Eye (tissue), 1 donor: ENCODE results near the gene C17orf78.
"Not testable (repeated sequence)": the region's sequence is repeated elsewhere in the genome, so short reads cannot be mapped to it uniquely, and the experiment has no call there.

Source experiments
- DNase-seq: peaks from one replicate; pipeline ENCODE4 v3.0.0-alpha.2; 2015

C17orf78 gene

DNA sequence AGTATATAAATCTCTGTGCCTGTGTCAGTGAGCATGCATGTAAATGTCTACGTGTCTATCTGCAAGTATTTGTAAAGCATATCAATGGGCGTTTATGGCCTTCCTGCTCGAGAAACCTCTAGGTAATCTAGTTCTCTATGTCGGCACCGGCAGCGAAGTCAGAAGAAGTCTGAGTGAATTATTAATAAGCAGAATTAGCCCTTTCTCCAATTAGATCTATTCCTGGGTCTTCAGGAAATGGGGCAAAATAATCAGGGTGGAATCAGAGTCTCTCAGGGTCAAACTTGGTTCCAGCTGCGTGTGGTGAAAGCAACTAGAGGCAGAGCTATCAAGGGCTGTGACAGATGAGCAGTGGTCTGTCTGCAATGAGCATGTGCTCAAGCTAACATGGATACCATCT, at the start of gene C17orf78:
Gene C17orf78, plus strand, starts transcription at position 280 of the 400 bp plus-strand sequence. Its CDS starts 108 bp downstream, at position 388.
- no peak for DNase-seq

DNA sequence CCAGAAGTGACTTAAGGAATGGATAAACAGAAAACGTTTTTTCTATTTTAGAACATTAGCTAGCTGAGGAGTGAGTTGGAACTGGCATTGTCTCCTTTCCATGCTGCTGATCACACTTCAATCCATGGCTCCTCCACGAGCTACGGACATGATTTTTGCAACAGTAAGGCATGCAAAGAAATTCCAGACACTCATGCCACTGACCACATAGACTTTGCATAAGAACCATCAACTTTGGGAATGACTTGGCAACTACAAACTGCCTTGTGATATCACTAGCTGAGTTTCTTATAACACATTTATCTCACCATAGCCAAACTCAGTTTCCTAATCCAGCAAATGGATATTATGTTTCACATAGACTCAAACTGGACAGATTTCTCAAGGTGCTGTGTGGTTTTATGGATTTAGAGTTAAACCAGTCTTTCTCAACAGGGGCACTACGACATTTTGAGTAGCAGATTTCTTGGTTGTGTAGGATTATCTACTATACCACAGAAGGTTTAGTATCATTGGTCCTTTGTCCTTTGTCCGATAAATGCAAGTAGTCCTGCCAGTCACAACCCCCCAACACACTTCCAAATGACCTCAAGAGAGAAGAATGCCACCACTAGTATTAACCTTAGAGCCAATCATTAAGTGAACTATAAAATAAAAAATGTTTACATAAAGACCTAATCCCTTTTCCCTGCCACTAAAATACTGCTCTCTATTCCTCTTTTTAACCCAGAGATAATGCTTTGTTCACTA, 48.3 kb upstream of the C17orf78 start:
- DNase-seq = no peak

DNA sequence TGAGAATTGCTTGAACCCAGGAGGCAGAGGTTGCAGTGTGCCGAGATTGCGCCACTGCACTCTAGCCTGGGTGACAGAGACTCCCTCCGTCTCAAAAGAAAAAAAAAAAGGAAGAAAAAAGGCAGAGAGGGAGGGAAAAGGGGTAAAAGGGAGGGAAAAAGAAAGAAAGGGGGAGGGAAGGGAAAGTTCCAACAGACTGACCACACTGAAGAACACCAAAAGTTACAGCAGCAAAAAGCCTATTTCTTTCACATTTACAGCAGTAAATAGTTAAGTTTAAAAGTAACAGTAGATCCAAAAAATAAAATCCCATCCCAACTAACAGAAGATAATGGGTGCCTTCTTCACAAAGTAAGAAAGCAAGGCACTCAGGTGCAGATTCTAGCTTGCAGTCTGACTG, 36.9 kb upstream of the C17orf78 start:
- no peak for DNase-seq

DNA sequence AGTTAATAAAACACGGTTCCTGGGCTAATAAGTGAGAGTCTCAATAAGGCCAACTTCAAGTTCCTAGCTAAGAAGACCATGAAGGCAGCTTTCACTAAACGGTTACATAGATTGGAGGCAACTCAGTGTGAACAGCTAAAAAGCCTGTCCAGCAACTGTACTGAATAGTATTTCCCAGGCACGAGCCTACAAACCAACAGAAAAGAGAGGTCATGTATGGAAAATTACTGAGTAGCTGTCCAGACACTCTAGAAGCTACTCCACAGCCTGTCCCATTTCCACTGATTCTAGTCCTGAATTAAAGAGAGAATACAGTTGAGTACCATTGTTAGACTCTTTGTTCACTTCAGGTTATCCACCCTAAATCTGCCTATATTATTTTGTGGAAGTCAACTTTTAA, 36.5 kb upstream of the C17orf78 start:
- no peak for DNase-seq

DNA sequence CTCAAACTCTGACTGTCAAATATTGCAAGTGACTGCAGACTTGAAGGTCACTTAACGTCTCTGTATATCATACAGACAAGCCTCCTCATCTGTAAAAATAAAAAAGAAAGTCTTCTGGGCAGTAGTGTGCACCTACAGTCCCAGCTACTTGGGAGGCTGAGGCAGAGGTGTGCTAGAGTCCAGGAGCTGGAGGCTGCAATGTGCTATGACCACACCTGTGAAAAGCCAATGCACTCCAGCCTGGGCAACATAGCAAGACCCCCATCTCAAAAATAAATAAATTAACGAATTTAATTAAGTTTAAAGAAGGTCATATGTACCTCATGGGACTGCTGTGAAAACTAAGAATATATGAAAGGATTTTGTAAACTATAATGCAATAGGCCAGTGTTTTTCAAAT, 35.0 kb upstream of the C17orf78 start:
- no peak for DNase-seq

DNA sequence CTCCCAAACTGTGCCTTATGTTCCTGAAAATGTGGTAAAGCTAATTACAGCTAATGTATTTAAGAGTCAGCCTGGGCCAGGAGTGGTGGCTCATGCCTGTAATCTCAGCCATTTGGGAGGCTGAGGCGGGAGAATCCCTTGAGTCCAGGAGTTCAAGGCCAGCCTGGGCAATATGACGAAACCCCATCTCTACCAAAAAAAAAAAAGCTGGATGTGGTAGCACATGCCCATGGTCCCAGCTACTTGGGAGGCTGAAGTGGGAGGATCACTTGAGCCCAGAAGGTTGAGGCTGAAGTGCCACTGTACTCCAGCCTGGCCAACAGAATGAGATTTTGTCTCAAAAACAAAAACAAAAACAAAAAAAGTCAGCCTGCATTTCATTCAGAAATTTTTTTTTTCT, 33.2 kb upstream of the C17orf78 start:
- DNase-seq = no peak

DNA sequence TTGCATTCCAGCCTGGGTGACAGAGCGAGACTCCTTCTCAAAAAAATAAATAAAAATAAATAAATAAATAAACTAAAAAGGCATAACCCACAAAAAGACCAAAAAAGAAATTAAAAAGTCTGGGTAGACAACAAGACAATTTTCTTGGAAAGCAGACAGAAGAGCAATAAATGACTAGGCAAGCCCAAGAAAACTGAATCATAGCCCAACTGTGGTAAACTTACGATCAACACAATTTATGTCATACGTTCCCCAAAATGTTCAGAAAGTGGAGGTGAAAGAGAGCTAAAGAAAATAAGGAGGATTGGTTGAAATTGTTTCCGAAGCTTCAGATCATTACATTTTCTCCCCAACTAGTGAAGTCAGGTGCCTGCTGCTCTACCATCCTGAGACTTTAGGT, 31.3 kb upstream of the C17orf78 start:
- no peak for DNase-seq

DNA sequence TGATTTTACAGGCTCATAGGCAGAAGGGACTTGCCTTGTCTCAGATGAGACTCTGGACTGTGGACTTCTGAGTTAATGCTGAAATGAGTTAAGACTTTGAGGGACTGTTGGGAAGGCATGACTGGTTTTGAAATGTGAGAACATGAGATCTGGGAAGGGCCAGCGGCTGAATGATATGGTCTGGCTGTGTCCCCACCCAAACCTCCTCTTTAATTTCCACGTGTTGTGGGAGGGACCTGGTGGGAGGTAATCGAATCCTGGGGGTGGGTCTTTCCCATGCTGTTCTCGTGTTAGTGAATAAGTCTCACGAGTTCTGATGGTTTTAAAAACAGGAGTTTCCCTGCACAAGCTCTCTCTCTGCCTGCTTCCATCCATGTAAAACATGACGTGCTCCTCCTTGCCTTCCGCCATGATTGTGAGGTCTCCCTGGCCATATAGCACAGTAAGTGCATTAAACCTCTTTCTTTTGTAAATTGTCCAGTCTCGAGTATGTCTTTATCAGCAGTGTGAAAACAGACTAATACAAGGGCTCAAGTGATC, 28.9 kb upstream of the C17orf78 start:
- not testable (repeated sequence) for DNase-seq

DNA sequence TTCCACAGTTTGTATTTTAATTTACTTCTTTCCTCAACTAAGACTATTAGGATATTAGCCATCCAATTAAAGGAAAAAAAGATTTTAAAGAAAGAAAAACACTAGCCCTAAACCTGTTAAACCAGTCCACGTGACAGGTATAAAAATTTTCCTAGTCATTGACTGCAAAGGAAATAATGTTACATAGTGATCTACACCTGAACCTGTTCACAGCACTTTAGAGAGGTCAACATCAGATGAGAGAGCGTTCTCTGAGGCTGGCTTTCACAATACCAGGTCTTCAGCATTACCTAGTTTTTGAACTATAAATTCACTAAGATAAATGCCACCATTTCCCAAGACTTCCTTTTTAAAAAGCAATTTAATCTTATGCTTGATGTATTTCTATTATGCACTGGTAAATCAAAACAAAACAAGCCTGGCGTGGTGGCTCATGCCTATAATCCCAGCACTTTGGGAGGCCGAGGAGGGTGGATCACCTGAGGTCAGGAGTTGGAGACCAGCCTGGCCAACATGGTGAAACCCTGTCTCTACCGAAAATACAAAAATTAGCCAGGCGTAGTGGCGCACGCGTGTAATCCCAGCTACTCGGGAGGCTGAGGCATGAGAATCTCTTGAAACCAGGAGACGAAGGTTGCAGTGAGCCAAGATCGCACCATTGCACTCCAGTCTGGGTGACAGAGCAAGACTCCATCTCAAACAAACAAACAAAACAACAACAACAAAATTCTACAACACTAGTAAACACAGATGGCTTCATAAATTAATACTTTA, 18.8 kb upstream of the C17orf78 start:
- DNase-seq = not testable (repeated sequence)

DNA sequence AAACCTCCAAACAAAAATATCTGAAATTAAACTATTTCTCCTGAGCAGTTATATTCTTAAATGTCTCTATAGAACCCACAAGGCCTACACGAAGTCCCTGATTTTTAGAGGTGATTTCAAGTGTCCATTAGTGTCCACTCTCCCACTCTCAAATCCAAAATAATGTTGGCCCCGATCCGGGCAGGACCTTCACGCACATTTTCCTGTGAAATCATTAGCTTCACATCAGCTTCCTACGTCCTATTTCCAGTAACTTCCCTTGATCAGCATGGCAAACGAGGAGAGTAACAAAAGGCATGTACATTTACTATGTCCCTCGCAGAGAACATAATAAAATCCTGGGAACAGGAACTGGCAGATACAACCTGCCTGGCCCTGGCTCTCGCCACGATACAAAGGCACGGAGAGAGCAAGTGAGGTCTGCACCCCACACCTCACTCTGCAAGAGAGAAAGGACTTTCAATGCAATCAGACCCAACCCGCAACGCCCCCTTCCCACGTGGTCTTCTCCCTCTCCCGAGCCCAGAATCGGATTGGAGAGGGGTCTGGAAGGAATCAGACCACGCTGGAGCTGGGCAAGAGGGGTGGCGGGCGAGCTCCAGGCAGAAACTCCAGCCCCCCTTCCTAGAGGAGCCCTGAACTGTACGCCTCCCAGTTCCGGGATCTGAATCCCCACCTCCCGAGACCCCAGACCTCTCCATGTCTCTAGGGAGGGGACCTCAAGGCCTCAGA, 17.5 kb upstream of the C17orf78 start:
- DNase-seq = peak; percentile 92

DNA sequence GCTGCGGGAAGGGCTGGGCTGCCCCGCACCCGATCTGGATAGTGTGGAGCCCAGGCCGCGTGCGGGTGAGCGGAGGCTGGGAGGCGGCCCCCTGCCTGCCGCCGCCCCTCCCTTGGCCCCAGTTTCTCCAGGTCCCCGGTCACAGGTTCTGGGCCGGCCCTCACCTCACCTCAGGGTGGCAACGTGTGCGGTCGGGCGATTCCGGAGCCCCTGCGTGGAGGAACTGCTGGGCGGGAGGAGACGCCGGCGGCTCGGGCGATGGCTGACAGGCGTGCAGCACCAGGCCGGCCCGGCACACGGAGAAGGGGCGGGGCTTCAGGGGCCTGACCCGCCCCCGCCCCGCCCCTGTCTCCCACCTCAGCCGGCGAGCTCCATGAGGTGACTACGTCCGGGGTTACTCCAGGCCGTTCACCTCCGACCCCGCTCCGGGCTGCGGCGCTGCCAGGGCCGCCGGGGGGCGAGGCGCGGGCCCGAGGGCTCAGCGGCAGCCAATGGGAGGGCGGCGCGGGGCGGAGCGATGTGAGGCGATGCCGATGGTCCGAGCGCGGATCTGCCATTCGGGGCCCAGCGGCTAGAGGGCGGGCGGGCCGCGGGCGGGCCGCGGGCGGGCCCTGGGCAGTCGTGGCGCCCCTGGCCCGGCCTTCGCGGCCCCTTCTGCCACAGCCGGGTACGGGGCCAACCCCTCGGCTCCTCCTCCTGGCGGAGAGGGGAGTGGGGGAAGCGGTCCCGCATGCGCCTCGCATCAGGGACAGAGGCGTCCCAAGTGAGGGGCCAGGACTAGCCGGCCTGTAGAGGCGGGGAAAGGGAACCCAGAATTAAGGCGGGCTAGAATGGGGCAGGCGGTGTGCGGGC, 16.7 kb upstream of the C17orf78 start:
- peak; percentile 97 for DNase-seq

DNA sequence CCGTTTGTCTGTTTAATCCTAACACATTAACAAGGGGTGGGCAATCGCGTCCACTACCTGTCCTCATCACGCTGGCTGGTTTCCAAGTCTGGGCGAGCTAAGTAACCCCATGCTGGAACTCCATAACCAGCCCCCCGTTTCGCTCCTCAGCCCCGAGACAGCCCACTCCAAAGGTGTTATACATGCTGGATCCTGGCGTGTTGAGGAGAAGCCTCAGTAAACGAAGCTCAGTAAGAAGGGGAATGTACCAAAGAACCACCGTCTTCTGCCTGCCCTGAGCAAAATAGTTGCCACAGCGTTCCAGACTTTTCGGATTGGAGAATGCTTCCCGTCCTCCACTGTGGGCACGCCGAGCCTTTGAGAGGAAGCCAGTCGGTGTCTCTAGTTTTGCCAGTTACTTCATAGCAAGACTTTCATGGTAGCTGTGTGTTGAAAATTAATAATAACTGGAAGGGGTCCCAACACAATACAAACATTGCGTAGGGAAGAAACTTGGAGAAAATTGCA, 16.1 kb upstream of the C17orf78 start:
- no peak for DNase-seq

DNA sequence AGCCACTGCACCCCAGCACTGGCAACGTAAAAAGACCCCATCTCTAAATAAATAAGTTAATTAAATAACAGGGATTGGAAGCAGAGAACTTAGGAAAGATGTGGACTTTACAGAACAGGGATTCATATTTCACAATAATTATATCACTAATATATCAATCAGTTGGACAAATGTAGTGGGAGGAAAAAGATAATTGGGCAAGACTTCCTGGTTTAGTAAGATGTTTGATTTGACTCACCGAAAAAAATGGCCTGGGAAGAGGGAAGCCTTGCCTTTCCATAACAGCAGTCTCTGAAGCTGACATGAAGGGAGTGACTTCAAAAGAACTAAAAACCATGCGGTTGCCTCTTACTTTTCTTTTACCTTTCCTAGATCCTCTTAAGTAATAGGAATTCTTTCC, 15.2 kb upstream of the C17orf78 start:
- no peak for DNase-seq

DNA sequence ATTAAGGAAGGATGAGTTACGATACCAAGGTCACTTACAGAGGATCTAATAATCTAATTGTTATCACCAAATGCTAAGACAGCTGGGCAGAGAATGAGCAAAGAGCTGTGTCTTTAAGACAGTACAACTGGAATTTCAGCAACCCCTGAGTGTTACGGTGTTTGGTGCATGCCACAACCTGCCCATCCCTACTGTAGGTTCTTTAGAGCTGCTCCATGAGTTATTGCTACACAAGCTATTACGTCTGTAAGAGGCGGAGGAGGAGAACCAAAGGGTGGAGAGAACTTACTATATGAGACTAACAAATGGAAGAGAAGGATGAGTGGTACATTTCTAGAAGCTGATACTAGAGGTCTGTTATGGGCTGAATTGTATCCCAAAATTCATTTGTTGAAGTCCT, 14.2 kb upstream of the C17orf78 start:
- DNase-seq = peak; percentile 14

DNA sequence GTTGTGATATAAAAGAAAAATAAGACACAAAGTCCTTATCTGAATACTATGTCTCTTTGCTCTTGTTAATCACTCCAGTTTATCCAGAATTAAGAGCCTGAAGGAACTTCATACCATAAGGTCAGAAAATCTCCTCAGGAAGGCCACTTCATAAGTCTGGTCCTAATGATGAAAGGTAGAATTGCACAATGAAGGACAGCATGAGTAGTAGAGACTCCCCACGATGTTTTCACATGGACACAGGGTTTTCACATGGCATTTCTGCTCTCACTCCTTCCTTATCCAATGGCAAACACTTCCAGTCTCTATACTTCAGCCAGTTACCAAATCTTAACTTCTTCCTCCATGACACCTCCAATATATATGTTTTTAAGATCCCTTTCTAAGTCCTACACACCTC, 10.2 kb upstream of the C17orf78 start:
- DNase-seq = no peak

DNA sequence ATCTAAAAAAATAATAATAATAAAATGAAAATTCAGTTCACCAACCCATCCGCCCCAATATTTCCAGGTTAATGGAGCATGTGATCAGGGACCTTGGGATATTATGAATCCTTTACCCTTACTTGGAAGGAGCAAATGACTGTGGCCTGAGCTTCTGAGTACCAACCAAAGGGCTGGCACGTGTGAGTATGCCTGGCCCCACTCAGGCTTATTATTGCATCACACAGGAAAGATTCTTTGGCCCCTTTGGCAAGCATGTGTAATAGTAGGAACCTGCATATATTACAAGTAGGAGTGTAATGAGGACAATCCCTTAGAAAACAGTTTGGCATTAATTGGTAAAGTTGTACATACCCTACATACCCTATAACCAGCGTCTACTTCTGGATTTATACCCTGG, 7.2 kb upstream of the C17orf78 start:
- DNase-seq = no peak

DNA sequence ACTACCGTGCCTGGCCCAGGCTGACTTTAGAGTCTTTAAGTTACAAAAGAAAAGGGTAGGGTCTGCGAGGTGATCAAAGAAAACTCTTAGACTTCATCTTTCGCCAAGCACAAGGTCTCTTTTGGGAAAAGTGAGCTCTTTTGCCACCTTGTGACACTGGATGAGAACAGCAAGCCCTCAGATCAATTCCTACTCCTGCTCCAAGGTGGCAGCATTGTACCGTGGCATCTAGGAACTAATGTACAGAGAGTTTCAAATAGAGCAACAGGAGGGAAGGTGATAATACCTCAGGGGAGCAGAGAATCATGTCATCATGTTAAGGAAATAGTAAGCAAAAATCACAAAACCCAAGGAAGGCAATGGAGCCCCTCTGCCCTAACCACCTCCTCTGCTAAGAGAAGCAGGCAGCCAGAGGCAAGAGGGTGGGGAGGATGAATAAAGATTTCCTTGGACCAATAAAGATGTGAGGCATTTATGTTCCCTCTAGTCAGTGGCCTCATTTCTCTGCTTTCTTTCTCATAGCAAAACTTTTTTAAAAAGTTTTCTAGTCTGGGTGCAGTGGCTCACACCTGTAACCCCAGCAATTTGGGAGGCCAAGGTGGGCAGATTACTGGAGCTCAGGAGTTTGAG, 2.1 kb upstream of the C17orf78 start:
- DNase-seq = peak; percentile 91

DNA sequence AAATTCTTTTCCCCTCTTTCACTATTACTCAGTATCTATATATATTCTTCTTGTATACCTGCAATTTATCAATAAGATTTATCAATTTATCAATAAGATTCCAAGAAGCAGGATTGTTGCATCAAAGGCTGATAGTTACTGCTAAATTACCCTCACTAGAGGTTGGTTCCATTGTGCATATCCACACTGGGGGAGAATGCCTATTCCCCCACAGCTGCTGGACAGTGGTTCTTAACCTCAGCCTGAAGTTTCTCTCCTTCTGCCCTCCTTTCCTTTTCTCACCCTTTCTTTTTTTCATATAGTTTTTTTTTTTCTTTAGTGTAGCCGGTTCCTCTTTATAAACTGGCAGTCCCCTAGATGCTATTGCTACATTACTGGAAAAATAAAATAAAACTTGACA, 6.3 kb downstream of the C17orf78 start:
- no peak for DNase-seq

DNA sequence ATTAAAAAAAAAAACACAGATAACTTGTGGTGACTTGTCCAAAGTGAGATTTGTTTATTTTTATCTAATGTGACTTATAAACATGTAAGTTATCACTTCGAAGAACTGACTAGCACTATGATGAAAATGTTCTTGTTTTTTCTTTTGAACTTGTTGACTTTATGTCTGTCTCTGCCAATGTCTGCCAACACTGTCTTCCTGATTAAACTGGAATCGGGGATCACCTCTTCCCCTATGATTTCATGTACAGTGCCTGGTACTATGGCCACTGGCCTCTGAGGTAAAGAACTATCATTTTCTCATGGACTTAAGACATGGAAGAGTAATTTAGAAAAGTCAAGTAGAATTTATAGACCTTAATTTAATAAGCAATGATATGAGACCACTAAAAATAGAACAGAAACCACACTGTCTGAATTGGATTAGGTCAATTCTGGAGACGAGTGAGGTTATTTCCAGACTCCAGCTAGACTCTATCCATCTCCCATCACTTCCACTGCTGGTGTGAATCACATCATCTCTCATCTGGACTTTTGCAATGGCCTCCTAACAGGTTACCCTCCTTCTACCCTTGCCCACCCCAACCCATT, 8.9 kb downstream of the C17orf78 start:
- DNase-seq = no peak

DNA sequence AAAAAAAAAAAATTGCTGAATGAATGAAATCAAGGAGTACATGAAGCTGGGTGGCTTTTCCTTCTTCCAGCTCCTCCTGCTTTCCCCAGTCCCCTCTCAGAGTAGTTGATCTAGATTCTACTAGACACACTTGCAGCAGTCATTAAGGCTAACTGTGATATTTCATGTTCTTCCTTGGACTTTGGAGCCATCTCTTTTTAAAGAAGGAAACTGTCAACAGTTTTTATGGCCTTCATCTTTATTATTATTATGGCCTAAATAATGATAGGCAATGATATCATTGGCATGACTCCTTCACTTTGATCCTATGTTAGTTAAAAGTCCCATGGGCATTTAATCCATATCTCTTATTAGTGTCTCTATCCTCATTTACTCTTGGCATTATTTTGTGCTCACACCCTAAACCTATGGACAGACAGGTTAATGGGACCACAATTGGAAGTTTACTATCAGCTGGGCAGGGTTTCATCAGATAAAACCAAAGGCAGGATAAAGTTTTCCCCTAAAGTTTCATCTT, 9.7 kb downstream of the C17orf78 start:
- DNase-seq = no peak

DNA sequence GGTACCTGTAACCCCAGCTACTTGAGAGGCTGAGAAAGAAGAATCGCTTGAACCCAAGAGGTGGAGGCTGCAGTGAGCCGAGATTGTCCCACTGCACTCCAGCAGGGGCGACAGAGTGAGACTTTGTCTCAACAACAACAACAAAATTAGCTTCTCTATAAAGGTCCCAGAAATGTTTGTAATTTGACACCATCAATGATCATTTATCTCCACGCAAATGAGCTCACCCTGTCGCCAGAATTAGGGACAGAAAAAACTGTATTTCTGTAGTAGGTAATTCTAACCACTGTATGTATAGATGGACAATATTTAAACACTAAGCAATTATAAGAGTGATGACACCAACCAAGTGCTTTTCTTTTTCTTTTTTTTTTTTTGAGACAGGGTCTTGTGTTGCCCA, 10.7 kb downstream of the C17orf78 start:
- no peak for DNase-seq
